ENCODE measurements around the gene IL9R.
"Not testable (repeated sequence)": the region's sequence is repeated elsewhere in the genome, so short reads cannot be mapped to it uniquely, and the experiment has no call there.

DNA sequence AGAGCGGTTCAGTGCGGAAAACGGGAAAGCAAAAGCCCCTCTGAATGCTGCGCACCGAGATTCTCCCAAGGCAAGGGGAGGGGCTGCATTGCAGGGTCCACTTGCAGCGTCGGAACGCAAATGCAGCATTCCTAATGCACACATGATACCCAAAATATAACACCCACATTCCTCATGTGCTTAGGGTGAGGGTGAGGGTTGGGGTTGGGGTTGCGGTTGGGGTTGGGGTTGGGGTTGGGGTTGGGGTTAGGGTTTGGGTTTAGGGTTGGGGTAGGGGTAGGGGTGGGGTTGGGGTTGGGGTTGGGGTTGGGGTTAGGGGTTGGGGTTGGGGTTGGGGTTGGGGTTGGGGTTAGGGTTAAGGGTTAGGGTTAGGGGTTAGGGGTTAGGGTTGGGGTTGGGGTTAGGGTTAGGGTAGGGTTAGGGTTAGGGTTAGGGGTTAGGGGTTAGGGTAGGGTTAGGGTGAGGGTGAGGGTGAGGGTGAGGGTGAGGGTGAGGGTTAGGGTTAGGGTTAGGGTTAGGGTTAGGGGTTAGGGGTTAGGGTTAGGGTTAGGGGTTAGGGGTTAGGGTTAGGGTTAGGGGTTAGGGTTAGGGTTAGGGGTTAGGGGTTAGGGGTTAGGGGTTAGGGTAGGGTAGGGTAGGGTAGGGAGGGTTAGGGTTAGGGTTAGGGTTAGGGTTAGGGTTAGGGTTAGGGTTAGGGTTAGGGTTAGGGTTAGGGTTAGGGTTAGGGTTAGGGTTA is 32.4 kb downstream of the IL9R start:
- TF ChIP-seq ZNF507 (tag; conservative IDR thresholded peaks at IDR 0.05); ILF3 (IDR thresholded peaks at IDR 0.05; ENCODE audit: borderline replicate concordance); EZH2 (IDR thresholded peaks at IDR 0.05; ENCODE audit: borderline replicate concordance, low read depth, low read length); RB1 (IDR thresholded peaks at IDR 0.05; ENCODE audit: low read depth); RBM39 (optimal IDR thresholded peaks at IDR 0.05; ENCODE audit: low read depth, low read length); ELF1 (tag; IDR thresholded peaks at IDR 0.05); SREBF2 (CRISPR knock-in tag; IDR thresholded peaks at IDR 0.05); PHB2 (IDR thresholded peaks at IDR 0.05; ENCODE audit: low read depth): not testable (repeated sequence)
- TF ChIP-seq, protein P1, sequence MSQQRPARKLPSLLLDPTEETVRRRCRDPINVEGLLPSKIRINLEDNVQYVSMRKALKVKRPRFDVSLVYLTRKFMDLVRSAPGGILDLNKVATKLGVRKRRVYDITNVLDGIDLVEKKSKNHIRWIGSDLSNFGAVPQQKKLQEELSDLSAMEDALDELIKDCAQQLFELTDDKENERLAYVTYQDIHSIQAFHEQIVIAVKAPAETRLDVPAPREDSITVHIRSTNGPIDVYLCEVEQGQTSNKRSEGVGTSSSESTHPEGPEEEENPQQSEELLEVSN (IDR thresholded peaks at IDR 0.05; ENCODE audit: borderline replicate concordance in 1 of 2, extremely low read depth in 1 of 2, insufficient read depth in 1 of 2, insufficient read length in 1 of 2, low read depth in 1 of 2, low read length in 1 of 2, poor library complexity in 1 of 2, severe bottlenecking in 1 of 2), result not testable (repeated sequence)
